Stimulated activated CD8-positive, alpha-beta memory T cell treated with anti-CD3 and anti-CD28 coated beads, Interleukin-2, amount 100 ng/mL, for 48 hours (primary cell): ENCODE data around the gene THADA.
"Not testable (repeated sequence)": the region's sequence is repeated elsewhere in the genome, so short reads cannot be mapped to it uniquely, and the experiment has no call there.

ENCODE experiments used
- DNase-seq, 2 donors: peaks; one replicate each; pipeline ENCODE4 v3.0.0-alpha.2; 2020; ENCODE audit warnings: low read depth in 2 of 2

The THADA gene

GRCh38 chr2:43469094-43469493 is 126.7 kb downstream of the THADA start:
- DNase-seq: no peak

GRCh38 chr2:43467891-43468290 is 127.9 kb downstream of the THADA start:
- DNase-seq: no peak

- DNase-seq: no peak
Observed at GRCh38 chr2:43465234-43465633, 130.6 kb downstream of the THADA start.

GRCh38 chr2:43464590-43464989 is 131.2 kb downstream of the THADA start:
- DNase-seq: no peak

- DNase-seq: no peak
Observed at GRCh38 chr2:43462866-43463641, 132.8 kb downstream of the THADA start.

GRCh38 chr2:43461453-43462073 is 134.3 kb downstream of the THADA start:
- DNase-seq: no peak

GRCh38 chr2:43460611-43461365 is 135.1 kb downstream of the THADA start:
- DNase-seq: no peak

- DNase-seq: no peak
Observed at GRCh38 chr2:43460174-43460546, 135.7 kb downstream of the THADA start.

GRCh38 chr2:43459446-43460173 is 136.2 kb downstream of the THADA start:
- no peak for DNase-seq

GRCh38 chr2:43458014-43458628 is 137.7 kb downstream of the THADA start:
- no peak for DNase-seq

- no peak for DNase-seq
Observed at GRCh38 chr2:43455731-43456642, 139.9 kb downstream of the THADA start.

- no peak for DNase-seq
Observed at GRCh38 chr2:43455296-43455695, 140.5 kb downstream of the THADA start.

- no peak for DNase-seq
Observed at GRCh38 chr2:43454791-43455190, 141.0 kb downstream of the THADA start.

GRCh38 chr2:43453179-43454170 is 142.4 kb downstream of the THADA start:
- DNase-seq: no peak

GRCh38 chr2:43452318-43452731 is 143.5 kb downstream of the THADA start:
- DNase-seq: no peak

- no peak for DNase-seq
Observed at GRCh38 chr2:43450617-43451016, 145.2 kb downstream of the THADA start.

GRCh38 chr2:43448822-43449110 is 147.1 kb downstream of the THADA start:
- no peak for DNase-seq

- no peak for DNase-seq
Observed at GRCh38 chr2:43448011-43448821, 147.6 kb downstream of the THADA start.

- DNase-seq: not testable (repeated sequence)
Observed at GRCh38 chr2:43446755-43447154, 149.1 kb downstream of the THADA start.
